ENCODE results near the gene STARD9.

- TF ChIP-seq CTCF (IDR thresholded peaks at IDR 0.05; ENCODE audit: insufficient read depth, low read depth, low read length) (no peak), EZH2 (IDR thresholded peaks at IDR 0.05; ENCODE audit: insufficient read depth, low read length) (no peak)
These were observed 33.5 kb downstream of the STARD9 start for GRCh38 chr15:42608752-42609488.
